Activated T-helper 1 cell treated with anti-CD3 and anti-CD28 coated beads, Interleukin-12 subunit alpha, Interleukin-12 subunit beta, Interleukin-2, Interleukin-4 antibody, amounts not matched to agents 30 ng/mL and 10 ng/mL and 1 ng/mL, durations not matched to agents 14 hours and 24 hours and 36 hours (primary cell): ENCODE measurements around the gene TNFRSF18. TPM values are rescaled to one million over a fixed set of nuclear protein-coding genes. Genes with fewer than 3 reads are reported as not detected.

ENCODE experiments used
- DNase-seq: peaks from one replicate; pipeline ENCODE4 v3.0.0; 2021; ENCODE audit warnings: low spot score
- H3K27ac Mint-ChIP-seq: one replicate; pipeline ENCODE4 v1.8.0; 2021; ENCODE audit warnings: mild to moderate bottlenecking, mixed read lengths
- H3K27me3 Mint-ChIP-seq: one replicate; pipeline ENCODE4 v1.8.0; 2022; ENCODE audit warnings: mild to moderate bottlenecking, moderate library complexity, mixed read lengths; ENCODE audit not compliant: insufficient read depth
- H3K36me3 Mint-ChIP-seq: one replicate; pipeline ENCODE4 v1.8.0; 2021; ENCODE audit warnings: low read depth, mixed read lengths
- H3K4me1 Mint-ChIP-seq: one replicate; pipeline ENCODE4 v1.8.0; 2021; ENCODE audit warnings: low read depth, mixed read lengths
- H3K4me3 Mint-ChIP-seq: one replicate; pipeline ENCODE4 v1.8.0; 2021; ENCODE audit warnings: mild to moderate bottlenecking, moderate library complexity, mixed read lengths
- H3K9me3 Mint-ChIP-seq: one replicate; pipeline ENCODE4 v1.8.0; 2021; ENCODE audit warnings: mixed read lengths
- intact Hi-C: fragments of 100-400 bp; cut with micrococcal nuclease; formaldehyde crosslinking; loops from one replicate; pipeline ENCODE4 v1.15.1; 2024
- total RNA-seq: library from RNA; stranded (reverse); gene quantifications from 2 replicates; pipeline ENCODE4 v1.2.3, GENCODE V29; 2022

TNFRSF18 gene
- total RNA-seq, 1 donor from 2014 or later, result 356 TPM

GRCh38 chr1:1220197-1220596 is 13.8 kb upstream of the TNFRSF18 start:
- Mint-ChIP-seq H3K36me3 (peaks cover 47% of the 10 kb centered on the region), H3K27me3 (no peaks in the 10 kb centered on the region), H3K27ac (peak overlapping the region; percentile 87), H3K9me3 (no peaks in the 10 kb centered on the region), H3K4me3 (no peak overlapping the region), H3K4me1 (peaks cover 39% of the 10 kb centered on the region)
- intact Hi-C loops, result no loop called here
- no peak for DNase-seq

DNA sequence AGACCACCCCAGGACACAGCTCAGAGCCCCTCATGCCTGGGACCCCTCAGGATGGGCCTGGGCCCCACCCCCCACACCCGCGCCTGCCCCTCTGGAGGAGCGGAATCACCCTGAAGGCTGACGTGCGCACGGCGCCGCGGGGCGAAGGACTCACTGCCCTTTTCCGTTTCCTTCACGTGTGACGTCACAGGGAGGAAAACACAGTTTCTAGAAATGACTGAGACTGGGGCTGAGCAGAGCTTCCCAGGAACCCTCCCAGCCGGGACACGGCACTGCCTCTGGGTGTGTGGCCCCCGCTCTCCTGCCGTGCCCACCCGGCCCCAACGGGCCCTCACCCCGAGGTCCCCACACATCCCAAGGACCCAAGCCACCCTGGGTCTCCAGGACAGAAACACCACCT is 12.9 kb upstream of the TNFRSF18 start:
- Mint-ChIP-seq H3K27ac (peak overlapping the region; percentile 87), H3K9me3 (no peaks in the 10 kb centered on the region), H3K4me3 (no peak overlapping the region), H3K4me1 (peaks cover 48% of the 10 kb centered on the region), H3K36me3 (peaks cover 47% of the 10 kb centered on the region), H3K27me3 (no peaks in the 10 kb centered on the region)
- intact Hi-C loops, result no loop called here
- no peak for DNase-seq

DNA sequence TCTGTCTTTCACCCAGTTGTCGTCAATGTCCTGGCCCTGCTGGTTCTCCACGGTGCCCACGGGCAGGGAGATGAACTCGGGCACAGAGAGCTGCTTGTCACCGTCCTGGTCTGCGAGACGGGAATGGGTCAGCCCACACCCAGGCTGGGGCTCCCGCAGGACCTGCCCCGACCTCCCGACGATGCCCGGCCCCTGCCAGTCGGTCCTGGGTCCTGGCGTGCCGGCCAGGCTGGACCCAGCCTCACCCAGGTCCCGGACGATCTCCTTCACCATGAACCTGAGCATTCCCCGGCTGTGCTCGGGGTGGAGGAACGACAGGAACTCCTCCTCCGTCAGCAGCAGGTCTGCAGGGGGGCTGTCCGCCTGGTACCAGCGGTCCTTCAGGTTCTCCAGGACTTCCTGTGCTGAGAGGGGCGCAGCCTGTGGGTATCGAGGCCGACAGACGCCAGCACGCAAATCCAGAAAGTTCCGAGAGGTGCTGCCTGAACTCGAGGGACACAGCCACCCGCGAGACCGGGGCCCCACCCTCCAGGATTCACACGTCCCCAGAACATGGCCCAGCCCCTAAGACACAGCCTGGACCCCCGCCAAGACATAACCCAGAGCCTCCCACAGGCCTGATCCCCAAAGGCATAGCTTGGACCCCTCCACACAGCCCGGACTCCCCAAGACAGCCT is 12.3 kb upstream of the TNFRSF18 start:
- H3K9me3 Mint-ChIP-seq, result no peaks in the 10 kb centered on the region
- peak overlapping the region; percentile 87 for H3K27ac Mint-ChIP-seq
- no peaks in the 10 kb centered on the region for H3K27me3 Mint-ChIP-seq
- H3K36me3 Mint-ChIP-seq, result peaks cover 46% of the 10 kb centered on the region
- DNase-seq, result no peak
- peaks cover 50% of the 10 kb centered on the region for H3K4me1 Mint-ChIP-seq
- intact Hi-C loops, result no loop called here
- peak overlapping the region; percentile 30 for H3K4me3 Mint-ChIP-seq

DNA sequence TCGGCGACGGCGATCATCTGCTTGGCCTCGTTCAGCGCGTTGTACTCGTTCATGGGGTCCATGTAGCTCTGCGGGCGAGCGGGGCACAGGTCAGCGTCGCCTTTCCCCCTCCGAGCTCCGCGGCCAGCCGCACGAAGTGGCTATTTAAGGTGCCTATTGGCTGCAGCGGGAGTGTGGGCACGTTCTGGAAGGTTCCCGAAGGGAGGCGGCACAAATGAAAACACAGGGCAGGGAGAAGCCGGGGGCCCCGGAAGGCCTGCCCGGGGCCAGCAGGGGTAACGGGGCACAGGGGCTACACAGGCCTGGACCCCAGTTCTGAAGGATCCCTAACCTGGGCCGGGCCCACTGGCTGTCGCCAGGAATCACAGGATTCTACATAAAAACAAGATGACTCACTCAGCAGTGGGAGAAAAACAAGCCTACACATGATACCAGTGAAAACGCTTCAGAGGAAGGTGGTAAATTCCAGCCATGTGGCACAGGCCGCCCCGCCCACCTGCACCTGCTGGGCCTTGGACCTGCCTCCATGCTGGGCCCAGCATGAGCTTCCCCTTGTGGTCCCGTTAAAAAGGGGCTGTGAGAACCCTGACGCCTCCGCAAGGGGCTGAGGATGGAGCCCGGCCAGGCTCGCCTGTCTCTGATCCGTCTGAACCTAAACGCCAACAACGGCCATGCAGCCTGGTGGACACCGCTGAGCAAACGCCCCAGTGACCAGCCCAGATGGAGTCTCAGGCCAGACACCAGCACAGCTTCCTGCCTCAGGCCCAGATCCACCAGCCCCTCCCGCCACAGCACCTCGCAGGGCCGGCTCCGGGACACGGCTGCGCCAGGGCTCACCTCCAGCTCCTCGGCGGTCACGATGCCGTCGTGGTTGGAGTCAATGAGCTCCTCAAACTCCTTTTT is 11.5 kb upstream of the TNFRSF18 start:
- Mint-ChIP-seq H3K27me3 (no peaks in the 10 kb centered on the region), H3K36me3 (peaks cover 40% of the 10 kb centered on the region), H3K4me3 (peak overlapping the region; percentile 37), H3K9me3 (no peaks in the 10 kb centered on the region), H3K27ac (peak overlapping the region; percentile 86), H3K4me1 (peaks cover 49% of the 10 kb centered on the region)
- DNase-seq, result no peak
- intact Hi-C loops, result no loop called here

DNA sequence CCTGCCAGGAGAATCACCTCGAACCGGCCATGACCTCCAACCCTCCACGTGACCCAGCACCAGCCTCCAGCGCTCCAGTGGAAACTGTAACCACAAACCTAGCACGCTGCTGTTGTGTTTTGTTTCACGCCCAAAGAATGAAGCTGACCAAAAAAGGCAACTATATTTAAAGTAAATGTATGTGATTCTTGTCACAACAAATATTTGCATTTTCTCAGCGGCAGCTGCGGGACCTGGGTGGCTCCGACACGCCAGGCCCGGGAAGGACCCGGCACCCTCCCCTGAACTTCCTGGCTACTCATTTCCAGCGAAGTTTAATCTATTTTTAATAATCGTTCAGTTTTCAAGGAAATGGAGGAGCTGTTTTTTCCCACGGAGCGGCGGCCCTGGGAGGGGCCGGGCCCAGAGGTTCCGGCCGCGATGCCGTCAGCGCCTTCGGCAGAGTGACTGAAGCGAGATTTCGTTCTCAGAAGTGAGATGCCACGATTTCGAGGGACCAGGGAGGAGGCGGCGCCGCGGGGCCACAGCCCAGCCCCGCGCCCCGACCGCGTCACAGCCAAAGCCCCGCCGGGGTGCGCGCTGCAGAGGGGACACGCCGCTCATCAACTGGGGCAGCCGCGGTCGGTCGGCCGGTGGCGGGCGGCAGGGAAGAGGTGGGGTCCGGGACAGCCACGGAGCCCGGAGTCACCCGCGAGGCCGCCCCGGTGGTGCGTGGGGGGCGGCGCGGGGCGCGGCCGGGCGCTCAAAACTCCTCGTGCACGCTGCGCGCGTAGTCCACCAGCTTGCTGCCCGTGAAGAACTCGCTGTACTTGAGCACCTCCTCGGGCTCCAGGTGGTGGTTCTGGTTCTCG is 10.6 kb upstream of the TNFRSF18 start:
- DNase-seq, result no peak
- H3K4me3 Mint-ChIP-seq, result peak overlapping the region; percentile 86
- H3K36me3 Mint-ChIP-seq, result peaks cover 37% of the 10 kb centered on the region
- no peaks in the 10 kb centered on the region for H3K9me3 Mint-ChIP-seq
- H3K4me1 Mint-ChIP-seq, result peaks cover 46% of the 10 kb centered on the region
- no peaks in the 10 kb centered on the region for H3K27me3 Mint-ChIP-seq
- peak overlapping the region; percentile 99 for H3K27ac Mint-ChIP-seq
- intact Hi-C loops, result loop anchor here (1.0 kb wide), 1 partner anchor 9 kb away; no protein-coding TSS in a partner anchor

- intact Hi-C loops, result loop anchor here (1.0 to 2.0 kb wide), 2 partner anchors 8 to 15 kb away; no protein-coding TSS in a partner anchor
- Mint-ChIP-seq H3K9me3 (no peaks in the 10 kb centered on the region), H3K27me3 (no peaks in the 10 kb centered on the region), H3K27ac (peak overlapping the region; percentile 99), H3K36me3 (peaks cover 33% of the 10 kb centered on the region), H3K4me3 (peak overlapping the region; percentile 86), H3K4me1 (peaks cover 46% of the 10 kb centered on the region)
- no peak for DNase-seq
These were observed 9.7 kb upstream of the TNFRSF18 start for GRCh38 chr1:1215881-1216605.

DNA sequence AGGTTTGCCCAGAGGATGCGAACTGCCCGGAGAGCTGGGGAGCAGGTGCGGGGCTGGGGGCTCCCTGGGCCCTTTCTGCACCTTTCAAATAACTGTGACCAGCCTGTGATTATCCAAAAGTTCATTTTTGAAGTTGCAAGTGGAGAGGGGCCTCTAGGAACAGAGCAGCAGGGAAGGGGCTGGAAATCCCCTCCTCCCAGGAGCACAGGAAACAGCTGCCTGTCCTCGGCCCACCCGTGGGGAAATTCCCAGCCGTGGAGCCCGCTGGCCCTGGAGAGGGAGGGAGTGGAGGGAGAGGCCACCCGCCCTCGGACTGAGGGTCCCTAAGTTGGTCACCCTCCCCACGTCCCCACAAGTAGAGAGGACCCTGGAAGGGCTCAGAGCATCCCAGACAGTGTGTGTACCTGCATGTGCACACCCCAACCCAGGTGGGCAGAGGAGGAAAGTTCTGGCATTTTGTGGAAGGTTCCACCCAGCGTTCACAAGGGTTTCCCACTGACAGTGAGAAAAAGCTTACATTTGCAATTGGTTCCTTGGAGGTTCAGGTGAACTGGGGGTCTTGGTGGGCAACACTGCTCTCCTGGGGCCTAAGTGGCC is 8.8 kb upstream of the TNFRSF18 start:
- intact Hi-C loops, result loop anchor here (2.0 kb wide), 1 partner anchor 14 kb away; no protein-coding TSS in a partner anchor
- DNase-seq, result peak; percentile 37
- Mint-ChIP-seq H3K4me1 (peaks cover 41% of the 10 kb centered on the region), H3K4me3 (peak overlapping the region; percentile 86), H3K27me3 (no peaks in the 10 kb centered on the region), H3K27ac (peak overlapping the region; percentile 87), H3K36me3 (peaks cover 28% of the 10 kb centered on the region), H3K9me3 (no peaks in the 10 kb centered on the region)

- intact Hi-C loops, result loop anchor here (1.0 to 2.0 kb wide), 2 partner anchors 13 to 17 kb away; no protein-coding TSS in a partner anchor
These were observed 7.2 kb upstream of the TNFRSF18 start, which contains the start of gene TNFRSF4 for GRCh38 chr1:1213345-1214265. Gene TNFRSF4, minus strand, starts transcription at chr1:1214153. Its CDS starts 26 bp downstream, at chr1:1214127.

GRCh38 chr1:1212780-1213344 is 6.5 kb upstream of the TNFRSF18 start:
- Mint-ChIP-seq H3K4me3 (peak overlapping the region; percentile 83), H3K27me3 (no peaks in the 10 kb centered on the region), H3K4me1 (peaks cover 51% of the 10 kb centered on the region), H3K36me3 (peaks cover 25% of the 10 kb centered on the region), H3K27ac (peak overlapping the region; percentile 52), H3K9me3 (no peaks in the 10 kb centered on the region)
- DNase-seq, result peak; percentile 55
- intact Hi-C loops, result no loop called here

More at GRCh38 chr1:1213345-1214265, 7.2 kb upstream of the TNFRSF18 start, which contains the start of gene TNFRSF4:
- Mint-ChIP-seq H3K4me3 (peak within 1 kb of the TSS; percentile 86), H3K27ac (peak within 1 kb of the TSS; percentile 87), H3K36me3 (peaks cover 25% of the 10 kb centered on the region), H3K4me1 (peaks cover 48% of the 10 kb centered on the region), H3K9me3 (no peaks in the 10 kb centered on the region), H3K27me3 (no peaks in the 10 kb centered on the region)
- DNase-seq, result no peak

GRCh38 chr1:1211541-1212441 is 5.4 kb upstream of the TNFRSF18 start:
- no peak for DNase-seq
- peaks cover 17% of the 10 kb centered on the region for H3K36me3 Mint-ChIP-seq
- peaks cover 48% of the 10 kb centered on the region for H3K4me1 Mint-ChIP-seq
- H3K27me3 Mint-ChIP-seq, result no peaks in the 10 kb centered on the region
- no peaks in the 10 kb centered on the region for H3K9me3 Mint-ChIP-seq
- H3K4me3 Mint-ChIP-seq, result peak overlapping the region; percentile 83
- intact Hi-C loops, result no loop called here
- peak overlapping the region; percentile 61 for H3K27ac Mint-ChIP-seq
